HepG2 (cell line): ENCODE measurements around the gene RERE. TPM values are rescaled to one million over a fixed set of nuclear protein-coding genes. Genes with fewer than 3 reads are reported as not detected.

Experiments used
- ATAC-seq: fragments of 200-7000 bp; cut with Tn5 transposase; 3 replicates; pipeline ENCODE4 v1.9.1; 2020; ENCODE audit warnings: mild to moderate bottlenecking, moderate library complexity
- BruUV-seq: library from RNA; stranded (reverse); fragments of 400-500 nt; replicated peaks from 2 replicates; lab custom pipeline; 2021; lab: Mats Ljungman, UMichigan
- CTCF ChIA-PET: fragments of 300-600 bp; formaldehyde crosslinking; extraction: SDS; loops from one replicate; lab custom pipeline; 2021; ENCODE audit warnings: low total read pairs, inconsistent platforms, low intra/inter-chr PET ratio; lab: Yijun Ruan, JAX
- POLR2A ChIA-PET: fragments of 350-600 bp; sonication (Branson Sonifier 250); formaldehyde crosslinking; loops from one replicate; lab custom pipeline; 2020; ENCODE audit warnings: antibody characterized with exemption, inconsistent platforms; lab: Yijun Ruan, JAX
- DNase-seq: peaks from one replicate; pipeline ENCODE4 v3.0.0-alpha.2; 2015; ENCODE audit warnings: low spot score
- FAIRE-seq: peaks from 3 replicates; lab custom pipeline; 2011; peaks lifted over from hg19 to GRCh38; lab: Jason Lieb, UNC
- H2AFZ ChIP-seq: one replicate; pipeline ENCODE4 v1.6.1; 2011; ENCODE audit warnings: low read length, inconsistent platforms
- H3K27ac ChIP-seq: fragments of 300-600 bp; 3 replicates; pipeline ENCODE4 v1.8.0; 2011; ENCODE audit warnings: mixed run types, mild to moderate bottlenecking, mixed read lengths, low read length, inconsistent platforms; ENCODE audit not compliant: insufficient read depth; ENCODE audit errors: extremely low read length
- H3K27me3 ChIP-seq, 2 experiments: fragments of 200-600 bp in 1 of 2; 2 replicates in 1 of 2; 3 replicates in 1 of 2; pipeline versions ENCODE4 v1.6.0 to v1.8.0; 2011; ENCODE audit warnings: low read length in 2 of 2, mild to moderate bottlenecking in 2 of 2, moderate library complexity in 2 of 2, inconsistent platforms in 1 of 2; ENCODE audit not compliant: insufficient read depth in 2 of 2, control insufficient read depth in 1 of 2
- H3K36me3 ChIP-seq, 2 experiments: fragments of 200-600 bp in 1 of 2; replicated peaks in 1 of 2; 2 replicates in 1 of 2; 3 replicates in 1 of 2; pipeline versions ENCODE4 v1.5.1 to v1.8.0; 2011; ENCODE audit warnings: low read length in 2 of 2, inconsistent platforms in 1 of 2; ENCODE audit not compliant: insufficient read depth in 2 of 2, control insufficient read depth in 1 of 2
- H3K4me1 ChIP-seq: 2 replicates; pipeline ENCODE4 v1.5.1; 2012; ENCODE audit warnings: low read length, inconsistent platforms; ENCODE audit not compliant: insufficient read depth
- H3K4me2 ChIP-seq: 2 replicates; pipeline ENCODE4 v1.6.0; 2011; ENCODE audit warnings: low read depth, low read length, inconsistent platforms
- H3K4me3 ChIP-seq, 3 experiments: fragments of 200-600 bp in 1 of 3; sonication (generic), shearing (Covaris generic) in 1 of 3; replicated peaks in 1 of 3; 2 replicates each; pipeline ENCODE4 v1.5.1; 2011 to 2016; ENCODE audit warnings: low read length in 3 of 3, inconsistent platforms in 2 of 3, low read depth in 2 of 3, mild to moderate bottlenecking in 2 of 3, control low read depth in 1 of 3, mixed read lengths in 1 of 3; ENCODE audit not compliant: insufficient read depth in 1 of 3
- H3K79me2 ChIP-seq: one replicate; pipeline ENCODE4 v1.6.1; 2011; ENCODE audit warnings: low read length, inconsistent platforms; ENCODE audit not compliant: insufficient read depth
- H3K9ac ChIP-seq: 2 replicates; pipeline ENCODE4 v1.6.0; 2011; ENCODE audit warnings: mild to moderate bottlenecking, low read depth, low read length, inconsistent platforms; ENCODE audit not compliant: insufficient read depth
- H3K9me3 ChIP-seq: 2 replicates; pipeline ENCODE4 v1.5.1; 2012; ENCODE audit warnings: mild to moderate bottlenecking, low read length
- H4K20me1 ChIP-seq: 2 replicates; pipeline ENCODE4 v1.6.0; 2011; ENCODE audit warnings: inconsistent platforms, mild to moderate bottlenecking, low read length, moderate library complexity; ENCODE audit not compliant: insufficient read depth
- DNMT1 ChIP-seq: sonication (generic); formaldehyde crosslinking; IDR thresholded peaks from 2 replicates; pipeline ENCODE4 v1.5.1; 2020; ENCODE audit warnings: mild to moderate bottlenecking, missing genetic modification reagents
- ETV6 ChIP-seq: sonication (generic); formaldehyde crosslinking; conservative IDR thresholded peaks from 2 replicates; pipeline ENCODE4 v1.4.0; 2020; ENCODE audit warnings: missing genetic modification reagents
- RAD21 ChIP-seq: fragments of 450-650 bp; formaldehyde crosslinking; IDR thresholded peaks from 2 replicates; pipeline ENCODE4 v1.5.0; 2020; ENCODE audit warnings: mild to moderate bottlenecking
- RARA ChIP-seq: IDR thresholded peaks from 2 replicates; pipeline ENCODE4 v1.6.1; 2016; ENCODE audit warnings: missing genetic modification reagents, missing compliant biosample characterization
- SPEN ChIP-seq: sonication (generic); formaldehyde crosslinking; IDR thresholded peaks from 2 replicates; pipeline ENCODE4 v1.5.1; 2020; ENCODE audit warnings: low read depth, mild to moderate bottlenecking, missing genetic modification reagents
- ZNF30 ChIP-seq: sonication (generic); formaldehyde crosslinking; IDR thresholded peaks from 2 replicates; pipeline ENCODE4 v1.5.0; 2020; ENCODE audit warnings: mild to moderate bottlenecking, missing genetic modification reagents
- ZNF772 ChIP-seq: sonication (generic); formaldehyde crosslinking; IDR thresholded peaks from 2 replicates; pipeline ENCODE4 v1.5.0; 2020; ENCODE audit warnings: mild to moderate bottlenecking, missing genetic modification reagents
- WGBS: methylation state at CpG from one replicate; pipeline ENCODE4 v1.1.6; 2017; ENCODE audit warnings: low lambda C conversion rate; 5-methylcytosine and 5-hydroxymethylcytosine counted together
- in situ Hi-C: cut with HindIII; loops from 2 replicates; pipeline ENCODE4 v1.10.0; 2017; ENCODE audit warnings: low pct_unique_long_range_greater_than_20kb; ENCODE audit not compliant: extremely low pct_ligation_motif_present
- intact Hi-C: fragments of 100-400 bp; cut with micrococcal nuclease; formaldehyde crosslinking; loops from one replicate; pipeline ENCODE4 v1.10.0; 2022; ENCODE audit not compliant: unreplicated experiment
- polyA plus RNA-seq, 8 experiments: library from polyadenylated mRNA; depleted of rRNA in 3 of 8; stranded (reverse) in 7 of 8; unstranded in 1 of 8; fragments of >200 nt; fragmentation: Illumina TruSeq in 4 of 8; extraction: Trizol in 4 of 8; gene quantifications; 2 replicates each; pipeline versions ENCODE4 v1.2.1 to v1.2.3, GENCODE V29; 2011 to 2016; ENCODE audit warnings: low read depth in 4 of 8, missing spikeins in 1 of 8, mixed read lengths in 1 of 8; ENCODE audit not compliant: insufficient read depth in 1 of 8
- total RNA-seq, 5 experiments: library from RNA; depleted of rRNA; stranded (reverse); fragments of >200 nt; fragmentation: Illumina TruSeq; extraction: Trizol; gene quantifications; 2 replicates each; pipeline ENCODE4 v1.2.3, GENCODE V29; 2016; ENCODE audit warnings: low read depth in 1 of 5
- TF ChIP-seq, protein P1 (sequence below): sonication (generic); formaldehyde crosslinking; IDR thresholded peaks from 2 replicates; pipeline ENCODE4 v1.8.0; 2022; ENCODE audit warnings: mild to moderate bottlenecking, missing genetic modification reagents
- TF ChIP-seq, protein P2 (sequence below): IDR thresholded peaks from 2 replicates; pipeline ENCODE4 v1.6.1; 2016; ENCODE audit warnings: low read depth, borderline replicate concordance
- TF ChIP-seq, protein P3 (sequence below): sonication (generic); formaldehyde crosslinking; IDR thresholded peaks from 2 replicates; pipeline ENCODE4 v1.5.1; 2020; ENCODE audit warnings: mild to moderate bottlenecking, moderate library complexity, missing genetic modification reagents

RERE gene
- total and polyA plus RNA-seq, 2 of the 13 experiments (the other 11 are each of a cell fraction or from before 2014, with no cell fraction given): 18.3 to 21.9 TPM

DNA sequence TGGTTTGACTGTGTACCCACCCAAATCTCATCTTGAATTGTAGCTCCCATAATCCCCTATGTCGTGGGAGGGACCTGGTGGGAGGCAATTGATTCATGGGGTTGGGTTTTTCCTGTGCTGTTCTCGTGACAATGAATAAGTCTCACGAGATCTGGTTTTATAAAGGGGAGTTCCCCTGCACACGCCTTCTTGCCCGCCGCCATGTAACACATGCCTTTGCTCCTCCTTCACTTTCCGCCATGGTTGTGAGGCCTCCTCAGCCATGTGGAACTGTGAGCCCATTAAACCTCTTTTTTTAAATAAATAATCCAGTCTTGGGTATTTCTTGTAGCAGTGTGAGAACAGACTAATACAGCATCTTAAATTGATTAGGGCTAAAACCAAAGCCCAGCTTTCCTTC, 22.6 kb upstream of the RERE start:
- Histone ChIP-seq H3K79me2 (no peaks in the 10 kb centered on the region), H3K36me3 (no peaks in the 10 kb centered on the region), H3K4me1 (peaks cover 35% of the 10 kb centered on the region), H3K9me3 (no peaks in the 10 kb centered on the region), H3K27me3 (0 out of 5 replicates have a peak, but pooled peaks cover 0 to 3% of the 10 kb centered on the region in 2 experiments), H3K4me2 (no peak overlapping the region), H3K9ac (no peak overlapping the region), H4K20me1 (no peaks in the 10 kb centered on the region), H2AFZ (no peak overlapping the region), H3K4me3 (no peak overlapping the region), H3K27ac (no peak overlapping the region)
- ATAC-seq (no peak), DNase-seq (no peak), FAIRE-seq (no peak)
- BruUV-seq: no TSS peak
- WGBS: 68% methylated on average over 7 of the region's 7 CpGs
- in situ Hi-C loops (loop anchor here (25.0 kb wide), 1 partner anchor 278 kb away; no protein-coding TSS in a partner anchor), intact Hi-C loops (no loop called here)
- no peak for TF ChIP-seq ZNF772
- no peak for TF ChIP-seq ETV6
- TF ChIP-seq, protein P1, sequence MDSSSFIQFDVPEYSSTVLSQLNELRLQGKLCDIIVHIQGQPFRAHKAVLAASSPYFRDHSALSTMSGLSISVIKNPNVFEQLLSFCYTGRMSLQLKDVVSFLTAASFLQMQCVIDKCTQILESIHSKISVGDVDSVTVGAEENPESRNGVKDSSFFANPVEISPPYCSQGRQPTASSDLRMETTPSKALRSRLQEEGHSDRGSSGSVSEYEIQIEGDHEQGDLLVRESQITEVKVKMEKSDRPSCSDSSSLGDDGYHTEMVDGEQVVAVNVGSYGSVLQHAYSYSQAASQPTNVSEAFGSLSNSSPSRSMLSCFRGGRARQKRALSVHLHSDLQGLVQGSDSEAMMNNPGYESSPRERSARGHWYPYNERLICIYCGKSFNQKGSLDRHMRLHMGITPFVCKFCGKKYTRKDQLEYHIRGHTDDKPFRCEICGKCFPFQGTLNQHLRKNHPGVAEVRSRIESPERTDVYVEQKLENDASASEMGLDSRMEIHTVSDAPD (CRISPR knock-in tag): no peak
- TF ChIP-seq DNMT1: no peak
- TF ChIP-seq, protein P2, sequence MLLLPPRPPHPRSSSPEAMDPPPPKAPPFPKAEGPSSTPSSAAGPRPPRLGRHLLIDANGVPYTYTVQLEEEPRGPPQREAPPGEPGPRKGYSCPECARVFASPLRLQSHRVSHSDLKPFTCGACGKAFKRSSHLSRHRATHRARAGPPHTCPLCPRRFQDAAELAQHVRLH: no peak
- TF ChIP-seq ZNF30: no peak
- no peak for TF ChIP-seq SPEN (CRISPR knock-in tag)
- TF ChIP-seq RAD21 (CRISPR knock-in tag): no peak
- TF ChIP-seq, protein P3, sequence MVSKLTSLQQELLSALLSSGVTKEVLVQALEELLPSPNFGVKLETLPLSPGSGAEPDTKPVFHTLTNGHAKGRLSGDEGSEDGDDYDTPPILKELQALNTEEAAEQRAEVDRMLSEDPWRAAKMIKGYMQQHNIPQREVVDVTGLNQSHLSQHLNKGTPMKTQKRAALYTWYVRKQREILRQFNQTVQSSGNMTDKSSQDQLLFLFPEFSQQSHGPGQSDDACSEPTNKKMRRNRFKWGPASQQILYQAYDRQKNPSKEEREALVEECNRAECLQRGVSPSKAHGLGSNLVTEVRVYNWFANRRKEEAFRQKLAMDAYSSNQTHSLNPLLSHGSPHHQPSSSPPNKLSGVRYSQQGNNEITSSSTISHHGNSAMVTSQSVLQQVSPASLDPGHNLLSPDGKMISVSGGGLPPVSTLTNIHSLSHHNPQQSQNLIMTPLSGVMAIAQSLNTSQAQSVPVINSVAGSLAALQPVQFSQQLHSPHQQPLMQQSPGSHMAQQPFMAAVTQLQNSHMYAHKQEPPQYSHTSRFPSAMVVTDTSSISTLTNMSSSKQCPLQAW (CRISPR knock-in tag): no peak
- TF ChIP-seq RARA: no peak
- ChIA-PET POLR2A (no interaction called here), CTCF (no interaction called here)
